IPS-20b (cell line): ENCODE data around the gene ACTR8.

Source experiments
- H3K27ac ChIP-seq: one replicate; pipeline ENCODE4 v1.5.1; 2013; ENCODE audit warnings: low read length
- H3K27me3 ChIP-seq: 2 replicates; pipeline ENCODE4 v1.6.1; 2013; ENCODE audit warnings: mild to moderate bottlenecking, low read length, inconsistent platforms; ENCODE audit not compliant: insufficient read depth
- H3K36me3 ChIP-seq: 2 replicates; pipeline ENCODE4 v1.6.1; 2013; ENCODE audit warnings: low read depth, mild to moderate bottlenecking, inconsistent platforms, low read length, moderate library complexity; ENCODE audit not compliant: insufficient read depth
- H3K4me1 ChIP-seq: 2 replicates; pipeline ENCODE4 v1.6.1; 2013; ENCODE audit warnings: mild to moderate bottlenecking, control low read depth, inconsistent platforms, low read length, moderate library complexity; ENCODE audit not compliant: insufficient read depth
- H3K4me3 ChIP-seq: 2 replicates; pipeline ENCODE4 v1.5.1; 2013; ENCODE audit warnings: mild to moderate bottlenecking, low read length, inconsistent platforms
- H3K9ac ChIP-seq: 2 replicates; pipeline ENCODE4 v1.6.1; 2013; ENCODE audit warnings: low read depth, mild to moderate bottlenecking, inconsistent platforms, low read length, moderate library complexity
- H3K9me3 ChIP-seq: 2 replicates; pipeline ENCODE4 v1.6.1; 2013; ENCODE audit warnings: mild to moderate bottlenecking, low read depth, low read length, inconsistent platforms; ENCODE audit not compliant: insufficient read depth

Gene ACTR8

DNA sequence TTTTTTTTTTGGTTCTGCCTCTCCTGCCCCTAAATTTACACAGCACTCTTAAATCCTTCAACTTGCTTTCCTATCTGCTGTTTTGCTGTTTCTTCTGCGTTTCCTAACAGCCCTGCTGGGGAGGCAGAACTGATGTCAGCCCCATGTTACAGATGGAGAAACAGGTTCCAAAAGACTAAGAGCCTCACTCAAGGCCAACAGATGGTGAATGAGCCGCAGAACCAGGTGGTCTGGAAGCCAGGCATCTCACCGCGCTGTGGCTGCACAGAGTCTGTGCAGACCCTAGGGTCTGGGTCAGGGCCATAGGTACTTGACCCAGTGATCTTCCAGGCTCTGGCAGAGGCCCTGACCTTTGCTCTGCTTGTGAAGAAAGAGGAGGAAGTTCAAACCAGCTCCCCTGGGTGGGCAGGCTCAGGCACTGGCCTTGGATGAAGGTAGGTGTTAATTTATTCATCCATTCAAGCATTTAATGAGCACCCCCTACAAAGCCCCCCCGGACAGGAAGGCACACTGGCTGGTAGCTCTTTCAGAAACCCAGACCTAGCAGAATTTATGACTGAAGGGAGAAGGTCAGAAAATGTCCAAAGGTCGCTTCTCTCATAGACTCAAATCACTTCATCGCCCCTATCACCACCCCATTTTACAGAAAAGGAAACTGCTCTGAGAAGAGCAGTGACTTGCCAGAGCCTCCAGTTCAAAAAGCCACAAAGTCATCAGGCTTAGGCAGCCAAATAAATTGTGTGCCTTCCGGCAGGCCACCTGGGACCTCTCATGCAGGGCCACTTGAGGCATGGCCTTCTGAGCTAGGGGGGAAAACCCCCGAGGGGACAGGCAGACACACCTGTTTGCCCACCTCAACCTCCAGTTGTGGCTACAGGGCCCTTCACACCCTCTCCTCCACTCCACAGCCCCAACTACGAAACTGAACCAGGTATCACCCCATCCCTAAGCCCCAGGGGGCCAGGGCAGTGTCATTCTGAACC, 38.5 kb downstream of the ACTR8 start:
- Histone ChIP-seq H3K36me3 (peaks cover 14% of the 10 kb centered on the region; the same call in 1 of the 2 replicates), H3K27ac (peak overlapping the region; percentile 84), H3K27me3 (peaks cover 22% of the 10 kb centered on the region), H3K4me3 (no peak overlapping the region; the same call in 1 of the 2 replicates), H3K9me3 (no peaks in the 10 kb centered on the region), H3K9ac (no peak overlapping the region; the same call in 1 of the 2 replicates), H3K4me1 (peaks cover 18% of the 10 kb centered on the region; the same call in 1 of the 2 replicates)

DNA sequence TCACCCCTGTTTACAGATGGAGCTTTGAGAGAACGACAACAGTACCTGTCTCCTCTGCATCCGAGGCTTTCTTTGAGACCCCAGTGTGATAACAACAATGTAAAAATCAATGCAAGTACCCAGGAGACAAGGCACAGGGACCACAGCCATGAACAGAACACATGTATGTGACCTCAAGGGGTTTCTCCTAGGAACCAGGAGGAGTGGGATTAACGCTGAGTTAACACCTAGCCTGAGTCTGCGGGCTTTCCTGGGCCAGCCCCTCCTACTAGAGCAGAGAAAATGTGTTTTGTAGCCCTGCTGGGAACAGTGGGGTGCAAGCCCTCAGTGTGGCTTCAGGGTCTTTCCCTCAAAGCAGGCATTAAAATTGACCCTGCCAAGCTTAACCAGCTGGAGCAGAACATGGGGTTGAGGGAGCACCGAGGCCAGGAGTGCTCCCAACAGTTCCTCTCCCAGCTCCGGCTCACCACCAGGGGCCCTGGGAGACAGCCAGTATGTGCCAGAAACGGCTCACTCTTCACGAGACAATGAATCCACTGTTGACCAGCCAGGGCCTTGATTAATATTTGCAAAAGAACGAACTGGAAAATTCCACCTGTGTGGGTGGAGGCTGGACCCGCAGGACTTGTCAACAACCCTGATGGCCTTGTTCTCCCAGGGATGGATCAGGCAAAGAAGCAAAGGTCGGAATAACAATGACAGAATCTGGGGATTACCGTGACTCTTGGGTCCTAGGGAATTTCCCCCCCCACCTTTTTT, 39.3 kb downstream of the ACTR8 start:
- Histone ChIP-seq H3K4me3 (no peak overlapping the region; the same call in 1 of the 2 replicates), H3K27ac (no peak overlapping the region)

DNA sequence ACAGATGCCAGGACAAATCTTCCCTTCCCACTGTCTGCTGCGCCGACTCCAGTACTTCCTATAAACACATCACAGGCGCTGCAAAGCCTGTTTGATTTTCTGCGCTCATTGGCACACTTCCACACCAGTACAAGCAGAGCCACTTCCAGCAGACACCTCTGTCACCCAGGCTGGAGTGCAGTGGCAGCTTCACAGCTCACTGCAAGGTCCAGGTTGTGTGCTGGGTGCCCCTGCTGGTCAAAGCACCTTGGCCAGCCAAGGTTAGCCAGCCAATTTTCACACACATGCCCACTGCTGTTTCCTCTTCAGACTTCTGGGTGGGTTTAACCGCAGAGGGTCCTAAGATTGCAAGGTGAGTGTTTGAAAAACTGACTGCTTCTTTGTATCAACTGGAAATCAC, 40.7 kb downstream of the ACTR8 start:
- Histone ChIP-seq H3K4me1 (peaks cover 18% of the 10 kb centered on the region; the same call in 1 of the 2 replicates), H3K4me3 (no peak overlapping the region), H3K27me3 (no peaks in the 10 kb centered on the region; the same call in 1 of the 2 replicates), H3K36me3 (peaks cover 15% of the 10 kb centered on the region; the same call in 1 of the 2 replicates), H3K9me3 (no peaks in the 10 kb centered on the region), H3K9ac (no peak overlapping the region), H3K27ac (no peak overlapping the region)

More for the DNA sequence above, 39.3 kb downstream of the ACTR8 start:
- H3K27me3 ChIP-seq: peaks cover 13% of the 10 kb centered on the region
- H3K36me3 ChIP-seq: peaks cover 15% of the 10 kb centered on the region; the same call in 1 of the 2 replicates
- no peaks in the 10 kb centered on the region for H3K9me3 ChIP-seq
- H3K4me1 ChIP-seq: peaks cover 18% of the 10 kb centered on the region; the same call in 1 of the 2 replicates
- peak overlapping the region; percentile 32; the same call in 1 of the 2 replicates for H3K9ac ChIP-seq

DNA sequence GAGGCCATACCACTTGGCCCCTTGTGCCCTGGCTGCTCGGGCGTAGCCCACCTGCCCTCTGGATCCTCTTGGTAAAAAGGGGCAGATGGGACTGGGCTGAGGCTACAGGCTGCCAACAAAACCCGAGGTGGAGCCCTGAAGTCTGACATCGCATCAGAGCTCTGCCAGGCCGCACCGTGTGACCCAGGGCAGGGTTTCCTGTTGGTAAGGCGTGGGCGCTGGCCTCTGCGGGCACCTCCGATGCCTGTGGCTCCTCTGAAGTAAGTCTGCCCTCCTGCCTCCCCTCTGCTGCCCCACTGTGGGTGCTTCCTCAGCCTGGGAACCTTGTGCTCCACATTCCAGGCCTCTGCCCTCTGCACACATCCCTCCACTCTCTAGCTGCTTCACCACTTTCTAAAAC, 44.6 kb downstream of the ACTR8 start:
- no peak overlapping the region for H3K27ac ChIP-seq
- H3K4me3 ChIP-seq: no peak overlapping the region
- no peaks in the 10 kb centered on the region for H3K9me3 ChIP-seq
- H3K27me3 ChIP-seq: no peaks in the 10 kb centered on the region
- no peak overlapping the region for H3K9ac ChIP-seq
- H3K36me3 ChIP-seq: peaks cover 15% of the 10 kb centered on the region; the same call in 1 of the 2 replicates
- peaks cover 2% of the 10 kb centered on the region; the same call in 1 of the 2 replicates for H3K4me1 ChIP-seq

DNA sequence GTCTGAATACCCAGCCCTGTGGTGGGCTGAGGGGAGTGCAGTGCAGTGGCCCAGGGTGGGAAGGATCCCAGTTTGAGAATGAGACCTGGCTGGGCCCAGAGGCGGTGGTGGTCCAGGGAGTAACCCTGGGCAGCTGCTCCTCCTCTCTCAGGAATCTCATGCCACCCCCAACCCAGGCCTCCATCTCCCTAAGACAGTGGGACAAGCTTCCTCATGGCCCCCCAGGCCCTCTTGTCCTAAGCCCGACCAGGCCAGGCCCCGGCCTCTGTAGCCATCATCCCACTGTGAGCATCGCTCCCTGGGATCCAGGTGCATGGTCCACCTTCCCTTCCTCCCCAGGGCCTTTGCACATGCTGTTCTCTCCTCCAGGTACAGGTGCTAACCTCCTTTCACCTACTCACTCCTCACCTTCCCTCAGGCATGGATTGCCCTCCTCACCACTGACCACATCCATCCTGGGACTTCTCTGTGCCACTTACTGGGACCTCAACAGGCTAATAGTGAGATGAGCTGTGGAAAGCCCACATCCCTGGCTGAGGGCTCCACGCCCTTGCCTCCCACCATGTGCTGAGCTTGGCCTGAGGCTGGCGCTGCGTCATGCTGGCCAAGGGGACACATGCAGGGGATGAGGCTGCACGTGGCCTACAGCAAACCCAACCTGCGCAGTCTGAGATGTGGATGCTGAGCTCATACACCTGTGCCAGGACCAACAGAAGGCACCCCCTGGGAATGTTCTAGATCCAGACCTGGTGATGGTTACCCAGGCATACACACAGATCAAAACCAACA, 45.7 kb downstream of the ACTR8 start:
- no peak overlapping the region for H3K4me3 ChIP-seq
- H3K4me1 ChIP-seq: no peaks in the 10 kb centered on the region
- no peaks in the 10 kb centered on the region for H3K27me3 ChIP-seq
- H3K9me3 ChIP-seq: no peaks in the 10 kb centered on the region
- H3K36me3 ChIP-seq: peaks cover 15% of the 10 kb centered on the region; the same call in 1 of the 2 replicates
- no peak overlapping the region for H3K9ac ChIP-seq
- H3K27ac ChIP-seq: no peak overlapping the region

DNA sequence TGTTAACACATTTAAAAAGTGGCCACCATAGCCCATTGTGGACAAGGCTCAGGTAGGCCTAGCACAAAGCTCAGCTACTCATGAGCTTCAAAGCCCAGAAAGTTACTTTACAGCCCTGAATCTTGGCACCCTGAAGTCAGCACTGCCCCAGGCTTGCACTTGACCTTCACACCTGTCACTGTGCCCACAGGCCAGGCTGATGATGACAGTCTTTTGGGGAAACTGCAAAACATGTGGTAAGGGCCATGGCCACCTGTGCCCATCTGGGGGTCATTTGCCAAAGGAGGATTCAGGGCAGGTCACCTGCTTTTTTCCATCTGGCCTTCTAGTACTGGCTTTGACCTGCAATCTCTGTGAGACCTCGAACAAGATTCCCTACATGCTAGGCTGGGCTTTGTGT, 46.7 kb downstream of the ACTR8 start:
- H3K4me1 ChIP-seq: no peaks in the 10 kb centered on the region

DNA sequence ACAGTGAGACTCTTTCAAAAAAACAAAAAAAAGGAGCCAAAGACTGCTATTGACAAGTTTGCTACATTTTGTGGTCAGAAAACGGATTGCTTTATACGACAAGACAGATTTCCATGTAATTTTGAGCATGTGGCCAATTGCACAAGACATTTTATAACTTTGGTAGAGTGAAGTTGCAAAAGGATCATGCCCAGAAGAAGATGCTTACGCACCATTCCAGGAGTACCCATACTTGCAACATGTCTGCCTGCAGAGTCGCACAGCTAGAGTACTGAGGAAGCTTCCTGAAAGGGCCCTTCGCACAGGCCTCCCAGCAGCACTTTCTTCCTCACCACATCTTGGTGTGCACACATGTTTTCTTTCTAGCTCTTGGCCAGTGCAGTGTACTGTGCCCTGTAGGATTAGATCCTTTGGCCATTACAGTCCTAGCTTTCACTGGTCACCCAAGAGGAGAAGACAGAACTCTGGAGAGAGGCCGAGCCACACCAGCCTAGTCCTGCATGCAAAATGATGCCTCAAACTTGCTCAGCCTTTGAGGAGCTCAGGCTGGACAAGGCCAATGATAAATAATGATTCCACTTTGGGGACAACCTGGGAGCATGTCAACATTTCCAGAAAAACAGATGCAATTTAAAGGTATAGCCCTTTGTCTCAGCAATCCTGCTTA, 47.4 kb downstream of the ACTR8 start:
- no peaks in the 10 kb centered on the region for H3K27me3 ChIP-seq
- H3K9me3 ChIP-seq: no peaks in the 10 kb centered on the region
- no peak overlapping the region for H3K4me3 ChIP-seq
- H3K4me1 ChIP-seq: no peaks in the 10 kb centered on the region
- H3K36me3 ChIP-seq: peaks cover 11% of the 10 kb centered on the region; the same call in 1 of the 2 replicates
- H3K9ac ChIP-seq: no peak overlapping the region
- no peak overlapping the region for H3K27ac ChIP-seq

More for the DNA sequence above, 46.7 kb downstream of the ACTR8 start:
- no peak overlapping the region for H3K27ac ChIP-seq
- H3K27me3 ChIP-seq: no peaks in the 10 kb centered on the region
- H3K4me3 ChIP-seq: no peak overlapping the region
- no peak overlapping the region for H3K9ac ChIP-seq
- H3K9me3 ChIP-seq: no peaks in the 10 kb centered on the region
- peaks cover 15% of the 10 kb centered on the region; the same call in 1 of the 2 replicates for H3K36me3 ChIP-seq

DNA sequence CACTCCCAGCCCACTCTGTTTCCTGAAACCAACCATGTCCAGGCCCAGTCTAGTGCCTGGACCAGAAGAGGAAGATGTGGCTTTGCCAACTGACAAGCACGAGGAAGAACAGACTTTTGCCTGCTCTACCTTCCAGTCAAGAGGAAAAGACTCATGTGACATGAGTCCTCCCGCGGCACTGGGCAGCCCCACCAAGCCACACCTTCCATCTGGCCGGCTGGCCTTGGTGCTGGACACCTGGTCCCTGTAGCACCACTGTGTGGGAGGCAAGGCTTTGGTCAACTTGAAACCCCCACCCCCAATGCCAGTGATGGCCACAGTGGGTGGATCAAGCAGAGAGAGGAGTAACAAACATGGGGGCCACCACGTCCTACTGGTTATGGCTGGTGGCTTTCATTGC, 48.3 kb downstream of the ACTR8 start:
- Histone ChIP-seq H3K27me3 (no peaks in the 10 kb centered on the region), H3K9me3 (no peaks in the 10 kb centered on the region), H3K27ac (no peak overlapping the region), H3K4me1 (no peaks in the 10 kb centered on the region), H3K9ac (no peak overlapping the region), H3K4me3 (no peak overlapping the region), H3K36me3 (peaks cover 2% of the 10 kb centered on the region; the same call in 1 of the 2 replicates)

DNA sequence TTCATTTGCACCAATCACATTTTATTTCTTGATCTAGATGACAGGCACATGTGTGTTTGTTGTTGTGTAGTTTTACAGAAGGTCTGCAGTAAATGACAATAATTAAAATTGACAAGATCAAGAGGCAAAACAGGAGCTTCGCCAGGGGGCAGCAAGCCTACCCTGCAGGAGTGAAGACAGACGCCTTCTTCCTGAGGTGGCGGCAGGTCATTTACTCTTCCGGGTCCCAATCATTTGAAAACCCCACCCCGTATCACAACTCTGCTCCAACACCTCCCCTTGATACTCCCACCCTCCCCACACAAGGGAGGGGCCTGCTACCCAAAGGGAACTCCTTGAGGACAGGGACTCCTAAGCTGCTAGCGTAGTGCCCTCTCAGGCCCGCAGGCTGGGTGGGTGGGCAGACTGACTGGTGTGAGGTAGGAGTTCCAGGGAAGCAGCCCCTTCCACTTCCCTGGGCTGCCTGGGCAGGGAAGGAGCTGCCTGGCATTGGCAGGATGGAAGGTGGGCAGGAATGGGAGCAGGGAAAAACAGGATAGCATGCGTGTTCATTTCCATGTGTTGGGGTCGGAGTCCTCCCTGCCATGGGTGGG, 48.8 kb downstream of the ACTR8 start:
- Histone ChIP-seq H3K9ac (no peak overlapping the region), H3K4me1 (no peaks in the 10 kb centered on the region), H3K27me3 (no peaks in the 10 kb centered on the region), H3K4me3 (no peak overlapping the region), H3K36me3 (no peaks in the 10 kb centered on the region; the same call in 1 of the 2 replicates), H3K27ac (no peak overlapping the region), H3K9me3 (no peaks in the 10 kb centered on the region)

DNA sequence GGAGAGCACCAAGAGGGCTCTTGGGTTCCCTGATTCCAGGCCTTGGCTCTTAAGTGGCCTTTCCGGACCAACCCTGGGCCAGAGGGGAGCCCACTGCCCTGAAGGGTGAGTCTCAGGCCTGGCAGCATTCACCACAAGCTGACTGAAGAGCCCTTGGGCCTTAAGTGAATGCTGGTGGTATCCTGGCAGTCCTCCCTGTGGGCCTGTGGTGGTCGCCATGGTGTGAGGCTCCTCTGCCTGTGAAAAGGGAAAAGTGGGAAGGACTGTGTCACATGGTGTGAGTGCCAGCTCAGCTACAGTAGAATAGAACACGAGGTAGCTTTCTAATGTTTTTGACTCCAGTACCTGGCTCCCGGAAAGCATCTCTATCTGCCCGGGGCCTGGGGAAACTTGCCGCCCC, 51.0 kb downstream of the ACTR8 start:
- Histone ChIP-seq H3K27me3 (no peaks in the 10 kb centered on the region), H3K27ac (no peak overlapping the region), H3K9me3 (no peaks in the 10 kb centered on the region), H3K4me1 (no peaks in the 10 kb centered on the region), H3K36me3 (no peaks in the 10 kb centered on the region; the same call in 1 of the 2 replicates), H3K9ac (no peak overlapping the region), H3K4me3 (no peak overlapping the region)
